GDM1 (cell line): ENCODE measurements around the gene TMEM91.
"Not testable (repeated sequence)": the region's sequence is repeated elsewhere in the genome, so short reads cannot be mapped to it uniquely, and the experiment has no call there.

Experiments used
- DNase-seq: peaks from one replicate; lab custom pipeline; 2025; lab: John Stamatoyannopoulos, UW

The TMEM91 gene

GRCh38 chr19:41353466-41354342, 22.6 kb upstream of the TMEM91 start, which contains the start of gene TGFB1:
TGFB1 (minus strand) TSS chr19:41353922; CDS start chr19:41353044, 878 bp downstream.
- peak; percentile 86 for DNase-seq

GRCh38 chr19:41354343-41354953, 21.9 kb upstream of the TMEM91 start:
- DNase-seq: no peak

GRCh38 chr19:41355035-41355434, 21.3 kb upstream of the TMEM91 start:
- no peak for DNase-seq

GRCh38 chr19:41355802-41356201, 20.5 kb upstream of the TMEM91 start:
- peak; percentile 2 for DNase-seq

- peak; percentile 34 for DNase-seq
Observed at GRCh38 chr19:41356984-41357739, 19.2 kb upstream of the TMEM91 start.

GRCh38 chr19:41357746-41358145, 18.6 kb upstream of the TMEM91 start:
- DNase-seq: no peak

DNA sequence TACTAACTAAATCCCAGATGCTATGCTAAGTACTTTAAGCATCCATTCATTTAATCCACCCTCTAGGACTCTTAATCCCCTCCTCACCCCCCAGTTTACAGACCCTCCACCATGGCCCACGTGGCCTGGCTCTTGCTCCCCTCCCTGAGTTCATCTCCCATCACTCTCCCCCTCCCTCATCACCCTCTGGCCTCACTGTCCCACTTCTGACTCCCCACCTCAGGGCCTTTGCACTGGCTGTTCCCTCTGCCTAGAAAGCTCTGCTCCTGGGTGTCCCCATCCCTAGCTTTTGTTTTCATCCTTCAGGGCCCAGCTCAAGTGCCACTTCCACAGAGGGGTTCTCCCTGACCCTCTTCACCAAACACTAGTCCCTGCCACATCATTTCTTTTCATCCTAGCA, 16.6 kb upstream of the TMEM91 start:
- no peak for DNase-seq

- DNase-seq: no peak
Observed at GRCh38 chr19:41362143-41362847, 14.0 kb upstream of the TMEM91 start.

DNA sequence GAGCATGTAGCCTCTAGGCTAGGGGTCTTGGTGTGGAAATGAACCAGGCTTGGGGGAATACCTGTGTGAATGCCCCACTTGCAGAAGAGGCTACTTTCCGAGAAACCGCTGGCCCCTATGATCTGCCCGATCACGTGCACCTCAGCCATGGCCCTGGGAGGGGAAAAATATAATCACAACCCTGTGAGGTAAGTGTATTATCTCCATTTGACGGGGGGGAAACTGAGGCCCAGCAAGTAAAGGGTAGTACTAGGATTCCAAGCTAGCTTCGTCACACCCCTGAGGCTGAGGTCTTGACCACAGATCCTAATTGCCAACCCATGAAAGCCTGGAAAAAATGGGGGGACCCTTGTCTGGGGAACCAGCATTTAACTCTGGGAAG, 13.0 kb upstream of the TMEM91 start:
- DNase-seq: no peak

GRCh38 chr19:41363753-41364523, 12.4 kb upstream of the TMEM91 start, which contains the start of gene B9D2:
B9D2 (minus strand) TSS chr19:41364149; CDS start chr19:41363519, 630 bp downstream.
- peak; percentile 96 for DNase-seq

DNA sequence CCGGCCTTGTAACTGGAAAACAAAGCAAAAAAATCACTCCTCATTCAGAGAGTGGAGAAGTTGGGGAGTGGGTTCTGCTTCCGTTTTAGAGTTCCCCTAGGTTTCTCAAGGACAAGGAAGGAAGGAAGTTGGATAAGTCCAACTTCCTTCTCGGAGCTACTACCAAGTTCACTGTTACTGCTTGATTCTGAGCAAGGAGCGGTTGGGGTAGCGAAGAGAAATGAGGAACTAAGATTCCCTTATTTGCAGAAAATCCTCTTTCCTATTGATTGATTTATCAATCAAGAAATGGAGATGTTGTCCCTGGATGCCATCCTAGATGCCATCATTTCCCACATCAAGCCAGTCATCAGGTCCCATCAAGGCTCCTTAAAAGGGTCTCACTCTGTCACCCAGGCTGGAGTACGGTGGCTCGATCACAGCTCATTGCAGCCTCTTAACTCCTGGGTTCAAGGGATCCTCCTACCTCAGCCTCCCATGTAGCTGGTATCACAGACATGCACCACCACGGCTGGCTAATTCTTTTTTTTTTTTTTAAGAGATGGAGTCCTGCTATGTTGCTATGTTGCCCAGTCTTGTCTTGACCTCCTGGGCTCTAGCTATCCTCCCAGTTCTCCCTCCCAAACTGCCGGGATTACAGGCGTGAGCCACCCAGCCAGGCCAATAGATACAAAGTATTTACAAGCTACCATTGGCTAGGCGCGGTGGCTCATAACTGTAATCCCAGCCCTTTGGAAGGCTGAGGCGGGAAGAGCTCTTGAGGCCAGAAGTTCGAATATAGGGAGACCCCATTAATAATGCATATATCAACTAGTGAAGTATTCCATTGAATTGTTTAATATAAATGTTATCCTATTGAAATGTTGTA, 11.6 kb upstream of the TMEM91 start:
- DNase-seq: no peak

DNA sequence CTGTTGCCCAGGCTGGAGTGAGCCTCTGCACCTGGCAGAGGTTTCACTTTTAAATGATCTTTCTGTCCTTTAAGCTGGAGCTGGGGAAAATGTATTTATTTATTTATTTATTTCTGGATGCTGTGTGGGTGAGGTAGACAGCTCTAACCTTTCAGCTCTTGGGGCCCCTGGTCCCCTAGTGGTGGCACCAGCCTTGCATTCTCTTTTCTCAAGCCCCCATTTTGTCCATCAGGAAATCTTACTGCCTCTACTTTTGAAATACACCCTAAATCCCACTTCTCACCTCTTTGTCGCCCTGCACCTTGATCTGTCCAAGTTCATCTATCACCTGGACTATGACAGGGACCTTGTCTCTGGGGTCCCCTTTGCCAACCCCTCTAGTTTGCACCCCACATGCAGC, 10.2 kb upstream of the TMEM91 start:
- no peak for DNase-seq

DNA sequence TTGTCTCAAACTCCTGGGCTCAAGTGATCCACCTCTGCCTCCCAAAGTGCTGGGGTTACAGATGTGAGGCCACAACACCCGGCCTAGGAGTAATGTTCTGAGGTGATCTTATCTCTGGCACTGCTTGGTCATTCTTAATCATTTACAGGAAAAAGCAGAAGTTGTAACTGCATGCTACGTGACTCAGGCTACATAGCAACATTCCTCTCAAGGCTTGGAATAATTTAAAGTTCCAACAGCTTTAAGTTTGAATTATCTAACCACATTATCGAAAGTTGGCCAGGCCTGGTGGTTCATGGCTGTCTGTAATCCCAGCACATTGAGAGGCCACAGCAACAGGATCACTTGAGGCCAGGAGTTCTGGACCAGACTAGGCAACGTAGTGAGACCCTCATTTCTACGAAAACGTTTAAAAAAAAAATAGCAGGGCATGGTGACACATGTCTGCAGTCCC, 8.5 kb upstream of the TMEM91 start:
- DNase-seq: peak; percentile 35

DNA sequence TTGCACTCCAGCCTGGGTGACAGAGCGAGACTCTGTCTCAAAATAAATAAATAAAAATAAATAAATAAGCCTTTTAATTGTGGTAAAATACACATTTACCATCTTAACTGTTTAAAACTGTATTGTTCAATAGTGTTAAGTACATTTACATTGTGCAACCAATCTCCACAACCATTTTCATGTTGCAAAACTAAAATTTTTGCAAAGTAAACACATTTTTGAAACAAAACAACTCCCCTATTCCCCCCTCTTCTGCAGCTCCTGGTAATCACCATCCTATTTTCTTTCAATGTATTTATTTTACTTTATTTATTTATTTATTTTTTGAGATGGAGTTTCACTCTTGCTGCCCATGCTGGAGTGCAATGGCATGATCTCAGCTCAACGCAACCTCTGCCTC, 6.6 kb upstream of the TMEM91 start:
- no peak for DNase-seq

DNA sequence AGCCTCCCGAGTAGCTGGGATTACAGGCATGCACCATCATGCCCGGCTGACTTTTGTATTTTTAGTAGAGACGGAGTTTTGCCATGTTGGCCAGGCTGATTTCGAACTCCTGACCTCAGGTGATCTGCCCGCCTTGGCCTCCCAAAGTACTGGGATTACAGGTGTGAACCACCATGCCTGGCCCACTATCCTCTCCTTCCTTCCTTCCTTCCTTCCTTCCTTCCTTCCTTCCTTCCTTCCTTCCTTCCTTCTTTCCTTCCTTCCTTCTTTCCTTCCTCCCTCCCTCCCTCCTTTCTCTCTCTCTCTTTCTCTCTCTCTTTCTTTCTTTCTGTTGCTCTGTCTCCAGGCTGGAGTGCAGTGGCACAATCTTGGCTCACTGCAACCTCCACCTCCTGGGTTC, 5.2 kb upstream of the TMEM91 start:
- not testable (repeated sequence) for DNase-seq

- no peak for DNase-seq
Observed at GRCh38 chr19:41371541-41371940, 4.8 kb upstream of the TMEM91 start.

DNA sequence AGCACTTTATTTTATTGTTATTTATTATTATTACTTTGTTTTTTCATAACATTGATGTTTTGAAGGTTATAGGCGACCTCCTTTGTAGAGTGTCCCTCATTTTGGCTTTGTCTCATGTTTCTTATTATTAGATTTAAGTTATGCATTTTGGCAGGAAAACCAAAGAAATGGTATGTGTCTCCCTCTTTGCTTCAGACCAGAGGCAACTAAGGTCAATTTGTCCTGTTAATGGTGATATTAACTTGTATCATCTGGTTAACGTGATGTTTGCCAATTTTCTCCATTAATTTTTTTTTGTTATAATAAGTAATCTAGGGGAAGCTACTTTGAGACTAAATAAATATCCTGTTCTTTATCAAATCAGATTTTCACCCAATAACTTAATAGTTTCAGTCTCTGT, 3.8 kb upstream of the TMEM91 start:
- no peak for DNase-seq

DNA sequence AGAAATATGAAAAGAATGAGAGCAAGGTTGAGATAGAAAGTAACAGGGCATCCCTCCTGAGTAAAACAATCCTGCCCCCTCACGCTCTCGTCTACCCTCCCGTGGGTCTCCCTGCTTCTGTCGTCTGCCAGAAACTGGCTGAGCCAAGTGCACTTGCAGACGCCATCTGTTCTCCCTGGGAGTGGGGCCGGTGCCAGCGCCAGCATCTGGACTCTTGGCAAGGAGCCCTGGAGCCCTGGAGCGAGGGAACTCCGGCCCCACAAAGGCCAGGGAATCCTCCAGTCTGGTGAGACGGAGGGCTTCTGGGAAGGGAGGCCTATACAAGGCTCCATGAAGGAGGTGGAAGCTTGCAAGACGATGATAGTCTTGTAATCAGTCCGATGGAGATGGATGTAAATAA, 2.3 kb upstream of the TMEM91 start:
- DNase-seq: no peak

- DNase-seq: no peak
Observed at GRCh38 chr19:41376998-41377365, 649 bp downstream of the TMEM91 start.
